Adrenal gland (tissue), 5 donors: ENCODE measurements around the gene GPX8.

Experiments
- POLR2A ChIP-seq, 2 donors: fragments of 450-650 bp; IDR thresholded peaks; one replicate each; pipeline ENCODE4 v1.6.1; 2017; ENCODE audit warnings: antibody characterized with exemption in 2 of 2, mild to moderate bottlenecking in 2 of 2, moderate library complexity in 1 of 2
- TF ChIP-seq, protein P1 (sequence below), 6 experiments: fragments of 450-650 bp in 4 of 6; fragments of 200-600 bp in 2 of 6; sonication (generic) in 1 of 6; IDR thresholded peaks; 1 replicate in 5 of 6; 2 replicates in 1 of 6; pipeline versions ENCODE4 v1.5.1 to v1.8.0; 2016 to 2021; ENCODE audit warnings: antibody characterized with exemption in 6 of 6, mild to moderate bottlenecking in 2 of 6, moderate library complexity in 1 of 6
- donor health status: DM: no; HTN: no; CAD: no.

DNA sequence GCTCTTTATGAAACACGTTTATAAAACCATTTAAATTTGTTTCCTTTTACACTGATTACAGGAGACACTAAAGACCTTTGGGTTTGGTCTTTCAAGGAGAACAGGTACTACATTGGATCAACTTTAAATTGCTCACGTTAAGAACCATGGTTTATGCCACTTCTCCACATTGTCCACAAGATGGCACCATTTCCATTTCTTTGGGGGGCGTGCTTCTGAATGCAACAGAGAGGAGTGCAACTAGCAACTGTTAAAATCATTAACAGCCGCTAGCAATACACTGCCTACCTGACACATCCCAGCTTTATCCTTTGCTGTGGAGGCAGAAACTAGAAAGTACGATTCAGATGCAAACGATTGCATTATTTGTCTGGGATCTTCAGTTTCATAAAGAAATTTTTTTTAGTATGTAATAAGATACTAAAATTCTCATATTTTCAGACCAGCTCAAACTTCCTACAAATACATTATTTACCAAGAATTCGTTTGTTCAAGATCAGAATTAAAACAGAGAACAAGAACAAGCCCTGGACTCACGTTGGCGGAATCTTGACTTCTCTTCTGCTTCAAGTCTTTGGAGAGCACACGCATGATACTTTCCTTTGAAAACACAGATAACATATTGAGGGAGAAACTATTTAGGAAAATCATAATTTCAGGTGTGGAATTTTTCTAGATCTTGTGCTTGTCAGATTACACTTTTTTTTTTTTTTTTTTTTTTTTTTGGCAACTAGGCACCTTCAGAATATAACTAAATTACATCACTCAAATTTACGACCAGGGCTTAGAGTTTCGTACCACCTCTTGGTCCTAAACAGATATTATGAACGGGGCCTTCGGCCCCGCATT lies 12.3 kb downstream of the GPX8 start:
- TF ChIP-seq POLR2A (IDR thresholded peaks at IDR 0.05), result no peak
- TF ChIP-seq, protein P1, sequence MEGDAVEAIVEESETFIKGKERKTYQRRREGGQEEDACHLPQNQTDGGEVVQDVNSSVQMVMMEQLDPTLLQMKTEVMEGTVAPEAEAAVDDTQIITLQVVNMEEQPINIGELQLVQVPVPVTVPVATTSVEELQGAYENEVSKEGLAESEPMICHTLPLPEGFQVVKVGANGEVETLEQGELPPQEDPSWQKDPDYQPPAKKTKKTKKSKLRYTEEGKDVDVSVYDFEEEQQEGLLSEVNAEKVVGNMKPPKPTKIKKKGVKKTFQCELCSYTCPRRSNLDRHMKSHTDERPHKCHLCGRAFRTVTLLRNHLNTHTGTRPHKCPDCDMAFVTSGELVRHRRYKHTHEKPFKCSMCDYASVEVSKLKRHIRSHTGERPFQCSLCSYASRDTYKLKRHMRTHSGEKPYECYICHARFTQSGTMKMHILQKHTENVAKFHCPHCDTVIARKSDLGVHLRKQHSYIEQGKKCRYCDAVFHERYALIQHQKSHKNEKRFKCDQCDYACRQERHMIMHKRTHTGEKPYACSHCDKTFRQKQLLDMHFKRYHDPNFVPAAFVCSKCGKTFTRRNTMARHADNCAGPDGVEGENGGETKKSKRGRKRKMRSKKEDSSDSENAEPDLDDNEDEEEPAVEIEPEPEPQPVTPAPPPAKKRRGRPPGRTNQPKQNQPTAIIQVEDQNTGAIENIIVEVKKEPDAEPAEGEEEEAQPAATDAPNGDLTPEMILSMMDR (IDR thresholded peaks at IDR 0.05), result peak; percentile 70 to 84 (median 82)
